Right hindlimb (tissue), 1 donor: ENCODE results near the gene ACSM5.
"Not testable (repeated sequence)": the region's sequence is repeated elsewhere in the genome, so short reads cannot be mapped to it uniquely, and the experiment has no call there.

ENCODE experiments used
- DNase-seq: peaks from one replicate; pipeline ENCODE4 v3.0.0-alpha.2; 2018

Gene ACSM5

DNA sequence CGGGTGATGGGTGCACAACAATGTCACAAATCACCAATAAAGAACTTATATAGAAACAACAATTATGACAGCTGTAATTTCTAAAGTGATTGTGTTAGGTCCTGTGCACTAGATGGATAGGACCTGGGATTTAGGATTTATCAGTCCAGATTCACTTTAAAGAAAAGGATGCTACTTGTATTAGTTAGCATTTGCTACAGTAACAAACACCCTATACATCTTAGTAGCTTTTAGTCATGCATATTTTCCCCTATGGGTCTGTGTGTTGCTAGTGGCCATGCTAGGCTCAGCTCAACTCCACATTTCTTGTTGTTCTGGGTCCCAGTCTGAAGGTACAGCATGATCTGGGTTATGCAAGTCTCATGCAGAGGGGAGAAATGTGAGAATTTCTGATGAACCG lies 49.9 kb downstream of the ACSM5 start:
- DNase-seq, result not testable (repeated sequence)

DNA sequence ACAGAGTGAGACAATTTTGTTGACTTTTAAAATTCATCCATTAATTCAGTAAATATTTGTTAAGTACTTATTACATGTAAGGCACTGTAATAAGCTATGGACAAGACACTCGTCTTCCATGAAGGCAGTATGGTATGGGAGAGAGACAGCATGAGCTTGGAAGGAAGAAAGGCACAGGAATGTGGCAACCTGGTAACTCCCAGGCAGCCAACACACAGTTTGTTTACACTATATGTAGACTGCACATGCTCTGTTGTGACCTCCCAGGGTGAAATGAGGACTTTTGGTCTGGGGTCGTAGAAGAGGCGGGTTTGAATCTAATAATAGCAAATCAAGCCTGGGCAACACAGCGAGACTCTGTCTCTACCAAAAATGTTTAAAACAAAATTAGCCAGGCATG lies 51.0 kb downstream of the ACSM5 start:
- not testable (repeated sequence) for DNase-seq

DNA sequence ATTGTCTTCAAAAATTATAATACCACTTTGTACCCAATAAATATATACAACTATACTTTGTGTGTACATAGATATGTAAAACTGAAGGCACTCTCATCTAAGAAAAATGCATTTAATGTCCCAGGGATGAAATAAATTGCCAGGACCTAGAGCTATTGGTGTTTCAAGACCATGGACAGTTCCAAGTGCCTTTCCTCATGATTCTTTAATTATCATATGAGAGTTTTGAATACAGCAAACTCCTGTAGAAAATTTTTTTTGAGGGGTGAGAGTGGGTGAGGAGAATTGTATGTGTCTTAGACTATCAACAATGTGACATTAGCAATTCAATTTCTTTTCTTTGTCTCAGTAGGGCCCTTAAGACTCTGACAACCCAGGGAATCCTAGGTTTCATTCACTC lies 59.6 kb downstream of the ACSM5 start:
- DNase-seq, result not testable (repeated sequence)

DNA sequence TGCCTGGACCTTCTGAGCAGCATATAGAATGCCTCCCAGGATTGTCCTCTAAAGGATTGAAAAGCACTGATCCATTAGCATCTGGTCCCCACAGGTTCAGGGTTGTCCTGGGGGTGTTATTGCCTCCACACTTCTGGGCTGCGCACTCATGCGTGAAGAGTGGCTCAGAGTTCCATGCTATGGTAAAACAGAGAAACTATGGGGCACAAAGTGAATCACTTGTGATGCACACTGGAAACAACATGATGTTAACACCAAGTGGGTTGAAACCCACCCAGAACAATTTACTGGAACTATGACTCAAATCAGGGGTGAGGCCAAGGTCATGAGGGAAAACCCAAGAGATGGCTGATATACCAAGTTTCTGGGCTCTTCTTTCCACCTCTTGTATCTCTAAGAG lies 60.6 kb downstream of the ACSM5 start:
- not testable (repeated sequence) for DNase-seq

DNA sequence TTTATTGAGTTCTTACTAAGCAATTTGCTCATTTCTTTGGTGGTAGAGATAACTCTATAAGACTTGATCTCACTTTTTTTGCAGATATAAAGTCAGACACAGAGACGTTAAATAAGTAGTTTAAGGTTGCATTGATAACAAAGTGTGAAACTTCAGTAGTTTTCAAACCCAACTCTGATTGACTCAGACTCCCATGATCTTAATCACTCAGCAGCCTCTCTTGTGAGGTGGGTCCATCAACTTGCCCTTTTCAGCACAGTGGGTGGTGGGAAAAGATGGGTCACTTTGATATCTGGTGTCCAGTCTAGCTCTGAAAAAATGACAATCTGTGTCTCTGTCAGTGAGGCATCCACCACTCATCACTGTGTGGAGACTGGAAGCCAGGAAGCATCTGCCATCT lies 61.4 kb downstream of the ACSM5 start:
- DNase-seq, result not testable (repeated sequence)

DNA sequence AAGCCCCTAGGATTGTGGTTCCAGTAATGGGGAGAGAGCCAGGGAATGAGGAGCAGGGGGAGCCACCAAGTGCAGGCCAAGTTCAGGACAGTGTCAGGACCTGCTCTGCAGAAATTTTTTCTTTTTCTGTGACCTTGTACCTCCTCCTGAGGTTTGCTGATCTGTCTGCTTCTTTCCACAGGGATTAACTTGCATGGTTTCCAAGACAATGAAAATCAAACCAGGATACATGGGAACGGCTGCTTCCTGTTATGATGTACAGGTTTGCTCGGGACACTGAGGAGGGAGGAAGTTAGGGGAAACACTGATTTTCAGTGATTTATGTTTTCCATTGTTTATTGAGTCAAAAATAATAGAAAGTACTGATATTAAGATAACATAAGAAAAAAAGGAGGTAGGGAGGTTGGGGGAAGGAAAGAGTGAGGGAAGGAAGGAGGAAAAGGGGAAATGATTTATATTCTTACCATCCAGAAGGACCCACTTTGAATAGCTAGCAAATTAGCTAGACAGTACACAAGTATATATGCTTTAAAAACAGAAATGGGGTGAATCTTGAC lies 67.9 kb downstream of the ACSM5 start:
- DNase-seq, result not testable (repeated sequence)

DNA sequence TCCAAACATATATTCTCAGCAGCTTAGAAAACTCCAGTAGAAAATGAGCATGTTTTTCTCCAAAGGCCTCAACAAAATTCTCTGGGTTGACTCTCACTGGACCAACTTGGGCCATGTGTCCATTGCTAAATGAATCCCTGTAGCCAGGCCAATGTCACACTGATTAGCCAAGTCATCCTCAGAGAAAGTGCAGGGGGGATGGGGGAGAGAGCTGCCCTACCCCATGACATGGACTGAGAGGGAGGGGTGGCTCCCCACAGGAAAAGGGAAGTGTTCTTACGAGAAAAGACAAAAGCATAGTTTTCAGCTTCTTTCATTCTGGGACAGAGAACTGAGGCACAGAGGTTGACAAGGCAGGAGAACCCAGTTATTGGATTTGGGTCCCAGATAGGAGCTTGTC lies 74.7 kb downstream of the ACSM5 start:
- DNase-seq, result not testable (repeated sequence)

DNA sequence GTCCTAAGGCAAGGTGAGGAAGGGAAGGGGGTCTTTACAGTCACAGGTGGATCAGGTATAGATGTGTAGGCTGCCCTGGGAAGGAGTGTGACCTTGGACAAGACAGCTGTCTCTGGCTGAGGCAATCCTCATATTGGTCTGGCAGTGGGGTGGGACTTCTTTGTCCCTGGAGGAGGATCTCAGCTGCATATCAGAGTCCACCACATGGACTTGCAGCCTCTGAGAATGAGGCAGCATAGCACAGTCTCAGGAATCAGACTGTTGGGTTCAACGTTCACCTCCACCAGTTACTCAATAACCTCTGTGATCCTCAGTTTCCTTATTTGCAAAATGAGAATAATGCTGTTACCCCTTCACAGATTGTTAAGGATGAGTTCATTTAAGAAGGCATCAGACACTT lies 75.4 kb downstream of the ACSM5 start:
- DNase-seq, result no peak

DNA sequence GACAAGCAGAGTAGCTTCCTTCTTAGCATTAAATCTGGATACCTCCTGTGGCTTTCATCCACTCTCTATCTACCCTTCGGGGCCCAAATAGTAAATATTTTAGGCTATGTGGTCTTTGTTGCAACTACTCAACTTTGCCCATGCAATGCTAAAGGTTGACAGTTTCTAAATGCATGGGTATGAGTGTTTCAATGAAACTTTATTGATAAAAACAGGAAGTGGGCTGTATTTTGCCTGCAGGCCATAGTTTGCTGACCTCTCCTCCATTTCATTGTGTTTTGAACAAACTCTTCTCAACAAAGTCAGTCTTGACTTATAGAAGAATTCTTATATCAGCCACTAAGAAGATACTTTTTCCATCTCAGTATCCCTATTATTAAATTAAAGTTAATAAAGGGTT lies 76.1 kb downstream of the ACSM5 start:
- DNase-seq, result no peak
